ENCODE measurements around the gene XIST.
"Not testable (repeated sequence)": the region's sequence is repeated elsewhere in the genome, so short reads cannot be mapped to it uniquely, and the experiment has no call there.

XIST gene

GRCh38 chrX:73799888-73800287 is 52.6 kb downstream of the XIST start:
- Histone ChIP-seq H4K20me1 (ENCODE audit: insufficient read depth, low read length) (no peaks in the 10 kb centered on the region), H2AFZ (ENCODE audit: low read length) (no peak overlapping the region), H3K9me3 (ENCODE audit: low read length) (no peaks in the 10 kb centered on the region), H3K27ac (ENCODE audit: low read depth, low read length, poor library complexity, severe bottlenecking) (no peak overlapping the region), H3F3A (ENCODE audit: insufficient read depth, low read length) (no peaks in the 10 kb centered on the region), H3K9me2 (ENCODE audit: low read depth, low read length) (no peaks in the 10 kb centered on the region), H3K4me3 (ENCODE audit: low read depth, low read length, poor library complexity, severe bottlenecking) (no peak overlapping the region), H3K79me2 (ENCODE audit: insufficient read depth, low read length) (no peaks in the 10 kb centered on the region), H3K4me2 (ENCODE audit: low read length) (no peak overlapping the region), H3K9ac (ENCODE audit: low read length) (no peak overlapping the region), H3K27me3 (ENCODE audit: insufficient read depth, low read length) (no peaks in the 10 kb centered on the region), H3K36me3 (ENCODE audit: insufficient read depth, low read length) (no peaks in the 10 kb centered on the region), H3K4me1 (ENCODE audit: insufficient read depth, low read length, severe bottlenecking) (no peaks in the 10 kb centered on the region)
- TF ChIP-seq, protein P1, sequence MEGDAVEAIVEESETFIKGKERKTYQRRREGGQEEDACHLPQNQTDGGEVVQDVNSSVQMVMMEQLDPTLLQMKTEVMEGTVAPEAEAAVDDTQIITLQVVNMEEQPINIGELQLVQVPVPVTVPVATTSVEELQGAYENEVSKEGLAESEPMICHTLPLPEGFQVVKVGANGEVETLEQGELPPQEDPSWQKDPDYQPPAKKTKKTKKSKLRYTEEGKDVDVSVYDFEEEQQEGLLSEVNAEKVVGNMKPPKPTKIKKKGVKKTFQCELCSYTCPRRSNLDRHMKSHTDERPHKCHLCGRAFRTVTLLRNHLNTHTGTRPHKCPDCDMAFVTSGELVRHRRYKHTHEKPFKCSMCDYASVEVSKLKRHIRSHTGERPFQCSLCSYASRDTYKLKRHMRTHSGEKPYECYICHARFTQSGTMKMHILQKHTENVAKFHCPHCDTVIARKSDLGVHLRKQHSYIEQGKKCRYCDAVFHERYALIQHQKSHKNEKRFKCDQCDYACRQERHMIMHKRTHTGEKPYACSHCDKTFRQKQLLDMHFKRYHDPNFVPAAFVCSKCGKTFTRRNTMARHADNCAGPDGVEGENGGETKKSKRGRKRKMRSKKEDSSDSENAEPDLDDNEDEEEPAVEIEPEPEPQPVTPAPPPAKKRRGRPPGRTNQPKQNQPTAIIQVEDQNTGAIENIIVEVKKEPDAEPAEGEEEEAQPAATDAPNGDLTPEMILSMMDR (IDR thresholded peaks at IDR 0.05; ENCODE audit: low read length) = no peak
- TF ChIP-seq EZH2 (IDR thresholded peaks at IDR 0.05; ENCODE audit: borderline replicate concordance, low read length) = no peak

DNA sequence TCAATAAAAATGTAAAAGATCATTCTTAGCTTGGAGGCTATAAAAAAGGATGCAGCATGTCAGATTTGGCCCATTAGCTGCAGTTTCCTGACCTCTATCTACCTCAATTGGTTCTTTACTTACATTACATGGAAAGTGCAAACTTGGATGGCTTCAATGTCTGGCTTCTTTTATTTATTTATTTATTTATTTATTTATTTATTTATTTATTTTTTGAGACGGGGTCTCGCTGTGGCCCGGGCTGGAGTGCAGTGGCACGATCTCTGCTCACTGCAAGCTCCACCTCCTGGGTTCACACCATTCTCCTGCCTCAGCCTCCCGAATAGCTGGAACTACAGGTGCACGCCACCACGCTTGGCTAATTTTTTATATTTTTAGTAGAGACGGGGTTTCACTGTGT is 60.0 kb downstream of the XIST start:
- not testable (repeated sequence) for H3K4me2 ChIP-seq (ENCODE audit: low read length)

DNA sequence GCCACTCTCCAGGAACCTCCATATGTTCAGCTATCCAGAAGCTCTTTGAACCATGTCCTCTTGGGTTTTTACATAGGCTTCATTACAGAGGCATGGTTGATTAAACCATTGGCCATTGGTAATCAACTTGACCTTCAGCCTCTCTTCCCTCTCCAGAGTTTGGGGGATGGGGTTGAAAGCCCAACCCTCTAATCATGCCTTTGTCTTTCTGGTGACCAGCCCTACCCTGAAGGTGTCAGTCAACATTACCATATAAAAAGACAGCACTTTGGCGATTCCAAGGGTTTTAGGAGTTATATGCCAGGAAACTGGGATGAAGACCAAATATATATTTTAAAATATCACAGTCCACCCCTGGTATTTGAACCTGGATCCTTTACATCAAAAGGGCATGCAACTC is 67.0 kb downstream of the XIST start:
- Histone ChIP-seq H3K27me3 (ENCODE audit: insufficient read depth, low read length) (no peaks in the 10 kb centered on the region), H3K9me3 (ENCODE audit: low read length) (no peaks in the 10 kb centered on the region), H3K27ac (ENCODE audit: low read depth, low read length, poor library complexity, severe bottlenecking) (no peak overlapping the region), H3K9me2 (ENCODE audit: low read depth, low read length) (no peaks in the 10 kb centered on the region), H3K79me2 (ENCODE audit: insufficient read depth, low read length) (no peaks in the 10 kb centered on the region), H3F3A (ENCODE audit: insufficient read depth, low read length) (no peaks in the 10 kb centered on the region), H3K4me1 (ENCODE audit: insufficient read depth, low read length, severe bottlenecking) (no peaks in the 10 kb centered on the region), H3K4me3 (ENCODE audit: low read depth, low read length, poor library complexity, severe bottlenecking) (no peak overlapping the region), H4K20me1 (ENCODE audit: insufficient read depth, low read length) (no peaks in the 10 kb centered on the region), H2AFZ (ENCODE audit: low read length) (no peak overlapping the region), H3K4me2 (ENCODE audit: low read length) (no peak overlapping the region), H3K9ac (ENCODE audit: low read length) (no peak overlapping the region), H3K36me3 (ENCODE audit: insufficient read depth, low read length) (no peaks in the 10 kb centered on the region)
- no peak for TF ChIP-seq EZH2 (IDR thresholded peaks at IDR 0.05; ENCODE audit: borderline replicate concordance, low read length)
- TF ChIP-seq, protein P1 (IDR thresholded peaks at IDR 0.05; ENCODE audit: low read length) = no peak

More for the DNA sequence above, 60.0 kb downstream of the XIST start:
- H3K9ac ChIP-seq (ENCODE audit: low read length); H3K27me3 ChIP-seq (ENCODE audit: insufficient read depth, low read length); H2AFZ ChIP-seq (ENCODE audit: low read length); H3K36me3 ChIP-seq (ENCODE audit: insufficient read depth, low read length); H4K20me1 ChIP-seq (ENCODE audit: insufficient read depth, low read length); H3K4me3 ChIP-seq (ENCODE audit: low read depth, low read length, poor library complexity, severe bottlenecking); H3K9me3 ChIP-seq (ENCODE audit: low read length); H3K4me1 ChIP-seq (ENCODE audit: insufficient read depth, low read length, severe bottlenecking); H3K27ac ChIP-seq (ENCODE audit: low read depth, low read length, poor library complexity, severe bottlenecking); H3K9me2 ChIP-seq (ENCODE audit: low read depth, low read length); H3K79me2 ChIP-seq (ENCODE audit: insufficient read depth, low read length); H3F3A ChIP-seq (ENCODE audit: insufficient read depth, low read length): not testable (repeated sequence)

All from OCI-LY1 (cell line).